HG03097 (cell line): Measurements from ENCODE around the gene SLC6A11.

Source experiments
- ATAC-seq: cut with Tn5 transposase; IDR thresholded peaks from one replicate; pipeline ENCODE4 v1.9.1; 2021; ENCODE audit not compliant: unreplicated experiment, low FRiP score

The SLC6A11 gene

DNA sequence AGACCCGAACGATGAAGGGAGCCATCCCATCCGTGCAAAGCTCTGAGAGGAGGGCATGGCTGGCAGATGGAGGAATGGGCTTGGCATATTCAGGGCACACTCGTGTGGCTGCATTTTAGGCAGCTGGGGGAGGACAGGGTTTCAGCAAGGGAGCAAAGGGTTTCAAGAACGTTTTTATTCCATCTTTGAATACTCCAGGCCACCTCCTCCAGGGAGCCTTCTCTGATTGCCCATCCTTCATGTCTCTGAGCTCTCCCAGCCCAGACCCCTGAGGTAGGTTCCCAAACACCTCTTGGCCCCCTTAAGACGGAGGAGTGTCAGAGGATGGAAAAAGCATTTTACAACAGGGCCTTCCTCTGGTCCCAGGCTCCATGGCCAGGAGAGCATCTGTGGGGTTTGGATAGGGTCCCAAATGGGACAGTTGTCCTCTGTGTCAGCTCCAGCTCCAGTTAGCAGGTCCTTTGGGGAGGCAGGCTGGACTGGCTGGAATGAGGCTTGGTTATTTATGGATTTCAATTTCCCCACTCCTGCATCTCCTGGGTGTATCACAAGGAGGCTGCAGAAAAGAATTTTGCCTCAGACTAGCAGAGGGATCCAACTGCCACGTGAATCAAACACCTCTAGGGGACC, 158.8 kb downstream of the SLC6A11 start:
- ATAC-seq = no peak

- no peak for ATAC-seq
Observed at GRCh38 chr3:10975695-10976234, 159.7 kb downstream of the SLC6A11 start.

- no peak for ATAC-seq
Observed at GRCh38 chr3:10976770-10977169, 160.7 kb downstream of the SLC6A11 start.

DNA sequence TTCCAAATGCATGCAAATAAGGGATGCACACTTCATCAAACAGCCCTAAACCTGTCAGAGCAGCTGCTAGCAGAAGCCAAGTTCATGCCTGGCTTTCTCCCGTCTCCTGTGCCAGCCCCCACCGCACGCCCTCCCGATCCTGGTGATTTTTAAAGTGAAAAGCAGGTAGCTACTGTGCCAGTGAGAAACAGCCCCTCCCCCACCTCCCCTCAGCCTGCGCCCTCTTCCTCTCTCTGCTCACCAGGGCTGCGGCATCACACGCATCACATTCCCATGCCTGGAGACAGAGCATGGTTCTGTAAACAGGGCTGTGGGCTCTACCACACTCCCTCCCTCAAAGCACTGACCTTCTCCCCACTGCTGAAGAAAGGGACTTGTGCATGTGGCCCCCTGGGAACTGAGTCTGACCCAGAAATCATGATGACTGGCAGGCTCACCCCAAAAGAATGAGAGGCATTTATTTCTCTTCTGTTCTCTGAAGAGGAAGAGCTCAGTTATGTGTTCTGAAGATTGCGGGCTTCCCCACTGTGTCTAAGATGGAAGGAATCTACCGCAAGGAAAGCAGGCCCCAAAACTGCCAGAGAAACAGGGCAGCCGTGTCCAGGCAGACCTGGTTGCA, 162.0 kb downstream of the SLC6A11 start:
- no peak for ATAC-seq

- no peak for ATAC-seq
Observed at GRCh38 chr3:10978956-10979355, 162.9 kb downstream of the SLC6A11 start.

DNA sequence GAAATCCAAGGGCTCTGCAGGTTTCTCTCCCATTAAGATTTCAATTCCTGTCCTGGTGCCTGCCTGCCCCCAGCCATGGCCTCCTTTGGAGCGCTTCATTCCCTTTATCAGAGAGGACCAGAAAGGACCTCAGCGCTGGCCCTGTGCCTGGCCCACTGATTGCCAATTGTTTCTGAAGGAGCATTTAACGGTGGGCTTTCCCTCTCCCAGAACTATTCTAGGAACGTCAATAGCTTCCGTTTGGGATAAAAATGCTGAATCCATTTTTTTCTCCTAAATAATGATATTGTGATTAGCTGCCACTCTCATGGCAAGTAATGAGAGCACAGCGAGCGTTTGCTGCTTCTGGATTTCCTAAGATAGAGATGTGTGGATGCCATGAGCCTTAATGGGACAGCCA, 164.3 kb downstream of the SLC6A11 start:
- ATAC-seq = no peak

- no peak for ATAC-seq
Observed at GRCh38 chr3:10981031-10981430, 165.0 kb downstream of the SLC6A11 start.

DNA sequence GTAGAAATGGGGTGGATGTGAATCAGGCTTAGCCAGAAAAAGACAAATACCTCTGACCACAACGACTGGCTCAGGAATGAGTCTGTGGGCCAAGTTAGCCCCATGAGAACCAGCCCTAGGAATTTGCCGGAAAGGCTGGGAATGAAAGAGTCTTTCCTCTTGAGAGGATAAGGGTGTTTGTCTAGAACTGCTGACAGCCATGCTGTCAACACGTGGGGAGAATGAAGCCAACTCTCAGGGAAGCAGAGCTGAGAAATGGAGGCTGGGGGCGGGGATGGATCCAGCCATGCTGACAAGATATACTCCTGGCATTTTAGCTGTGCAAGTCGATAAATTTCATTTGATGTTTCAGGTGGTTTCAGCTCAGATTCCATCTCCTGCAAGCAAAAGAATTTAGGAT, 165.9 kb downstream of the SLC6A11 start:
- no peak for ATAC-seq

GRCh38 chr3:10982782-10983181, 166.8 kb downstream of the SLC6A11 start:
- no peak for ATAC-seq

- ATAC-seq = no peak
Observed at GRCh38 chr3:10983219-10983916, 167.3 kb downstream of the SLC6A11 start.

GRCh38 chr3:10984371-10984896, 168.4 kb downstream of the SLC6A11 start:
- no peak for ATAC-seq

DNA sequence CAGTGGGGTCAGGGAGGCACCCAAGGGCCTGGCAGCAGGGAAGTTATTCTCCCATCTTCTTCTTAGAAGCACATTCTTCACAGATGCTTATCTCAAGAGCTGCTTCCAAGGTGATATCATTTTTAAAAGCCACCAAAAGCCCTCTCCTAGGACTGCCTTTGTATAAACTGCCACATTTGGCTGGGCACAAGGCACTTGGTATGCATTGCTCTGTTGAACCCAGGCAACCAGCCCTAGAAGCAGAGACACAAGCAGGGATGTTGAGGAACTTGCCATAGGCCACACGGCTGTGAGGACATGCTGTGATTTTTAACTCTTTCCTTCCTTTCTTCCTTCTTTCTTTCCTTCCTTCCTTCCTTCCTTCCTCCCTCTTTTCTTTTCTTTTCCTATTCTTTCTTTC, 169.2 kb downstream of the SLC6A11 start:
- ATAC-seq = no peak

- ATAC-seq = no peak
Observed at GRCh38 chr3:10986592-10986991, 170.6 kb downstream of the SLC6A11 start.

DNA sequence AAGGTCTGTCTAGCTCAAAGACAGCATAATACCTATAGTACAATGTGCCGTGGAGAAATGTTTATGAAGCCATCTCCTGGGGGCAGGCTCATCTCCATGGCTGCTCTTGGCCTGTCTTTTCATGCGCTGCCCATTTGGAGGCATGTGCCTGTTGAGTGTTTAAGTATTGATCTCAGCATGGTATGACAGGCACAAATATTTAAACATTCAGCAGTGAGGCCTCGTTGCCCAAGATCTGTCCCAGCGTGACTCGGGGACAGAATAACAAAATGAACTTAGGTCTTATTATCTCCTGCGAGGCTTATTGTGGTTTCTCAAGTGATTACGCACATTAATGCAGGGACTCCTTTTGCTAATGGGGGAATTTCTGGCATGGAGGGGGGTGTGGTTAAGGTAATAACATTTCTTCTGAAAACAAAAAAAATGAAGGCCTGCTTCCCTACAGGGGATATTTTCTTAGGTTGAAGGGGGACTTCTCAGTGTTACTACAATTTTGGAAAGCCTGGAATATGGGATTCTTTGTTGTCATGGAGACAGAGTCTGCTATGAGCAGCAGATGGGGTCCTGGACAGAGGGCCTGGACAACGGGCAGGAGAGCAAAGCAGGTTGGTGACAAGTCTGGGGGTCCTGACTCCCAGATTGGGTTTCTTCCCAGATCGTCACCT, 172.1 kb downstream of the SLC6A11 start:
- no peak for ATAC-seq

GRCh38 chr3:10988991-10989484, 173.0 kb downstream of the SLC6A11 start:
- no peak for ATAC-seq
